GM23338 (cell line): ENCODE measurements around the gene TNS4. TPM values are rescaled to one million over a fixed set of nuclear protein-coding genes. Genes with fewer than 3 reads are reported as not detected.
A peak's percentile ranks its signal among the peaks of the same experiment; 100 is the strongest.

Experiments used
- ATAC-seq: fragments of 200-7000 bp; cut with Tn5 transposase; 3 replicates; pipeline ENCODE4 v1.9.1; 2020
- DNase-seq: peaks from one replicate; pipeline ENCODE4 v3.0.0-alpha.2; 2015; ENCODE audit warnings: low spot score
- H2AFZ ChIP-seq: fragments of 200-600 bp; sonication (generic); 2 replicates; pipeline ENCODE4 v1.8.0; 2016; ENCODE audit warnings: antibody characterized with exemption, mild to moderate bottlenecking, moderate library complexity
- H3F3A ChIP-seq: fragments of 200-600 bp; sonication (generic); replicated peaks from 2 replicates; pipeline ENCODE4 v1.8.0; 2017; ENCODE audit warnings: antibody characterized with exemption, mixed run types, low read depth
- H3K27ac ChIP-seq: fragments of 200-600 bp; sonication (generic); 2 replicates; pipeline ENCODE4 v1.6.1; 2016; ENCODE audit warnings: low read depth
- H3K27me3 ChIP-seq: fragments of 200-600 bp; sonication (generic); 2 replicates; pipeline ENCODE4 v1.8.0; 2016; ENCODE audit warnings: mild to moderate bottlenecking, mixed run types, moderate library complexity; ENCODE audit not compliant: insufficient read depth
- H3K36me3 ChIP-seq: fragments of 200-600 bp; sonication (generic); 2 replicates; pipeline ENCODE4 v1.8.0; 2016; ENCODE audit warnings: mild to moderate bottlenecking; ENCODE audit not compliant: insufficient read depth
- H3K4me1 ChIP-seq: fragments of 200-600 bp; sonication (generic); 2 replicates; pipeline ENCODE4 v1.8.0; 2016; ENCODE audit warnings: mild to moderate bottlenecking, moderate library complexity; ENCODE audit not compliant: insufficient read depth
- H3K4me2 ChIP-seq: fragments of 200-600 bp; sonication (generic); 2 replicates; pipeline ENCODE4 v1.7.1; 2017; ENCODE audit warnings: mixed run types
- H3K4me3 ChIP-seq: fragments of 200-600 bp; sonication (generic); 2 replicates; pipeline ENCODE4 v1.6.1; 2016; ENCODE audit warnings: mixed run types
- H3K79me2 ChIP-seq: fragments of 200-600 bp; sonication (generic); replicated peaks from 2 replicates; pipeline ENCODE4 v1.8.0; 2017; ENCODE audit warnings: mild to moderate bottlenecking; ENCODE audit not compliant: insufficient read depth
- H3K9me2 ChIP-seq: fragments of 200-600 bp; sonication (generic); 2 replicates; pipeline ENCODE4 v1.8.0; 2017; ENCODE audit not compliant: insufficient read depth
- H4K20me1 ChIP-seq: fragments of 200-600 bp; sonication (generic); replicated peaks from 2 replicates; pipeline ENCODE4 v1.8.0; 2017; ENCODE audit warnings: mild to moderate bottlenecking; ENCODE audit not compliant: insufficient read depth
- H3K27ac Mint-ChIP-seq: 2 replicates; pipeline ENCODE4 v1.8.0; 2020; ENCODE audit warnings: inconsistent platforms, mild to moderate bottlenecking, moderate library complexity, mixed read lengths
- H3K27me3 Mint-ChIP-seq: 3 replicates; pipeline ENCODE4 v1.8.0; 2022; ENCODE audit warnings: low read depth, mild to moderate bottlenecking, moderate library complexity, mixed read lengths, inconsistent platforms; ENCODE audit not compliant: insufficient read depth, poor library complexity
- H3K36me3 Mint-ChIP-seq: 3 replicates; pipeline ENCODE4 v1.8.0; 2021; ENCODE audit warnings: low read depth, mild to moderate bottlenecking, inconsistent platforms, moderate library complexity, mixed read lengths
- H3K4me1 Mint-ChIP-seq: 3 replicates; pipeline ENCODE4 v1.8.0; 2020; ENCODE audit warnings: mild to moderate bottlenecking, inconsistent platforms, mixed read lengths
- H3K4me3 Mint-ChIP-seq: 3 replicates; pipeline ENCODE4 v1.8.0; 2021; ENCODE audit warnings: moderate library complexity, mild to moderate bottlenecking, inconsistent platforms, mixed read lengths
- H3K9me3 Mint-ChIP-seq: 3 replicates; pipeline ENCODE4 v1.8.0; 2020; ENCODE audit warnings: moderate library complexity, mild to moderate bottlenecking, inconsistent platforms, mixed read lengths
- CTCF ChIP-seq, 2 experiments: fragments of 200-600 bp in 1 of 2; sonication (generic) in 1 of 2; conservative IDR thresholded peaks; 2 replicates each; pipeline versions ENCODE4 v1.5.1 to v1.6.1; 2016 to 2017; ENCODE audit warnings: antibody characterized with exemption in 2 of 2, low read depth in 2 of 2, mild to moderate bottlenecking in 2 of 2, moderate library complexity in 1 of 2
- EZH2 ChIP-seq: fragments of 200-600 bp; sonication (generic); IDR thresholded peaks from one replicate; pipeline ENCODE4 v1.8.0; 2017; ENCODE audit warnings: antibody characterized with exemption, mild to moderate bottlenecking, low read depth; ENCODE audit not compliant: unreplicated experiment
- EZH2phosphoT487 ChIP-seq: fragments of 200-600 bp; sonication (generic); IDR thresholded peaks from one replicate; pipeline ENCODE4 v1.8.1; 2018; ENCODE audit warnings: antibody characterized with exemption; ENCODE audit not compliant: unreplicated experiment
- POLR2AphosphoS5 ChIP-seq: IDR thresholded peaks from 2 replicates; pipeline ENCODE4 v1.6.1; 2016; ENCODE audit warnings: antibody characterized with exemption, low read depth
- REST ChIP-seq: IDR thresholded peaks from one replicate; pipeline ENCODE4 v1.6.1; 2018; ENCODE audit warnings: antibody characterized with exemption; ENCODE audit not compliant: unreplicated experiment
- STAT1 ChIP-seq: IDR thresholded peaks from one replicate; pipeline ENCODE4 v1.6.1; 2016; ENCODE audit warnings: antibody characterized with exemption; ENCODE audit not compliant: unreplicated experiment
- ZNF331 ChIP-seq: fragments of 250-450 bp; sonication (Bioruptor Pico); IDR thresholded peaks from 2 replicates; pipeline ENCODE4 v1.5.0; 2020; ENCODE audit warnings: low read depth, mild to moderate bottlenecking, moderate library complexity
- polyA plus RNA-seq: library from polyadenylated mRNA; unstranded; fragments of >200 nt; fragmentation: Nextera tagmentation; extraction: Ambion mirVana; gene quantifications from 2 replicates; pipeline ENCODE4 v1.2.1, GENCODE V29; 2016
- total RNA-seq: library from RNA; depleted of rRNA; stranded (reverse); fragments of >200 nt; shearing (Covaris generic); gene quantifications from 2 replicates; pipeline ENCODE4 v1.2.3, GENCODE V29; 2014

The TNS4 gene
- total and polyA plus RNA-seq, 2 experiments from 2014 or later: 0.31 to 4.9 TPM

- Histone ChIP-seq H3K27me3 (peaks cover 16% of the 10 kb centered on the region; the same call in 1 of the 2 replicates), H3K4me2 (peak within 1 kb of the TSS; percentile 93), H4K20me1 (no peaks in the 10 kb centered on the region), H2AFZ (peak within 1 kb of the TSS; percentile 97), H3K4me3 (peak within 1 kb of the TSS; percentile 83), H3K9me2 (no peaks in the 10 kb centered on the region), H3K79me2 (peaks cover 38% of the 10 kb centered on the region), H3K27ac (0 out of 2 replicates have a peak within 1 kb of the TSS, but pooled peaks have one; percentile 66), H3K4me1 (peaks cover 43% of the 10 kb centered on the region), H3F3A (peaks cover 5% of the 10 kb centered on the region; the same call in 1 of the 2 replicates), H3K36me3 (no peaks in the 10 kb centered on the region)
- peaks cover 41% of the 10 kb centered on the region for H3K4me1 Mint-ChIP-seq
- H3K4me3 Mint-ChIP-seq: peak within 1 kb of the TSS; percentile 68
- ATAC-seq: peak; percentile 64
- peaks cover 6% of the 10 kb centered on the region for H3K27me3 Mint-ChIP-seq
- H3K27ac Mint-ChIP-seq: peak within 1 kb of the TSS; percentile 57; the same call in 1 of the 2 replicates
- peak; percentile 91 for DNase-seq
- TF ChIP-seq EZH2phosphoT487 (no peak), POLR2AphosphoS5 (peak; percentile 85), CTCF (conservative IDR thresholded peaks at IDR 0.05; ENCODE audit: low read depth in 2 of 2) (peak in 1 of 2 experiments; percentile 67; a peak in 2 of 4 replicates)
- H3K36me3 Mint-ChIP-seq: no peaks in the 10 kb centered on the region; the same call in 2 of the 3 replicates
- no peaks in the 10 kb centered on the region for H3K9me3 Mint-ChIP-seq
Measured at GRCh38 chr17:40443196-40443987, 58.0 kb downstream of the TNS4 start, which contains the start of gene IGFBP4. TSS of gene IGFBP4 (plus strand) at chr17:40443450. CDS start at chr17:40443736, 286 bp downstream.

GRCh38 chr17:40442392-40443195 is 58.8 kb downstream of the TNS4 start:
- Mint-ChIP-seq H3K27me3 (peaks cover 6% of the 10 kb centered on the region), H3K36me3 (no peaks in the 10 kb centered on the region; the same call in 2 of the 3 replicates), H3K4me3 (peak overlapping the region; percentile 59), H3K4me1 (peaks cover 37% of the 10 kb centered on the region), H3K9me3 (no peaks in the 10 kb centered on the region), H3K27ac (no peak overlapping the region)
- peak; percentile 35 for ATAC-seq
- no peaks in the 10 kb centered on the region for H3K36me3 ChIP-seq
- peaks cover 16% of the 10 kb centered on the region; the same call in 1 of the 2 replicates for H3K27me3 ChIP-seq
- peak overlapping the region; percentile 83 for H3K4me3 ChIP-seq
- H3K9me2 ChIP-seq: no peaks in the 10 kb centered on the region
- H3K27ac ChIP-seq: 0 out of 2 replicates have a peak overlapping the region, but pooled peaks have one; percentile 66
- no peaks in the 10 kb centered on the region for H4K20me1 ChIP-seq
- H3K79me2 ChIP-seq: peaks cover 34% of the 10 kb centered on the region
- H3K4me1 ChIP-seq: peaks cover 43% of the 10 kb centered on the region
- H3K4me2 ChIP-seq: peak overlapping the region; percentile 93
- peaks cover 5% of the 10 kb centered on the region; the same call in 1 of the 2 replicates for H3F3A ChIP-seq
- DNase-seq: peak; percentile 66
- peak overlapping the region; percentile 97 for H2AFZ ChIP-seq
- TF ChIP-seq ZNF331 (CRISPR knock-in tag): no peak
- TF ChIP-seq STAT1: no peak
- TF ChIP-seq REST: no peak
- TF ChIP-seq EZH2: no peak
- TF ChIP-seq EZH2phosphoT487: no peak
- no peak for TF ChIP-seq POLR2AphosphoS5
- no peak for TF ChIP-seq CTCF (conservative IDR thresholded peaks at IDR 0.05; ENCODE audit: low read depth in 2 of 2)
